ENCODE results near the gene SEC24B.
A peak's percentile ranks its signal among the peaks of the same experiment; 100 is the strongest.

SEC24B gene

DNA sequence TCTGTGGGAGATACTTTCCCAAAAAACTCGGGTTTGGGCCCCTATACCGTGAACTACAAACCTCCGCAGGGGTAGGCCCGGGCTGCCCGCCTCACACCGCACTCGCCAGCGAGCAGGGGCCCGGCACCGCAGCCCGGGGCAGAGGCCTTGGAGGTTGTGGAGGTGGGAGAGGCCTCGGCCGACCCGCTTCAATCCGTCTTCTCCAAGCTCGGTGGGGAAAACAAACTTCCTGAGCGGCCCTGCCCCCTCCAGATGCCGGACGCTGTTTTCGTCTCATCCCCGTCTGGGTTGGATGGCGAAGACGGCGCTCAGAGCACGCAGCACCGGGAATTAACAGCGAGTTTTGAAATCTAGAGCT, 126.0 kb downstream of the SEC24B start:
- TF ChIP-seq FOXP2 (optimal IDR thresholded peaks at IDR 0.05; ENCODE audit: borderline replicate concordance, extremely low read depth, extremely low read length, insufficient read depth) = no peak
- no peak for TF ChIP-seq SIN3A (IDR thresholded peaks at IDR 0.05; ENCODE audit: borderline replicate concordance, insufficient read depth, low read length)
- TF ChIP-seq, protein P1, sequence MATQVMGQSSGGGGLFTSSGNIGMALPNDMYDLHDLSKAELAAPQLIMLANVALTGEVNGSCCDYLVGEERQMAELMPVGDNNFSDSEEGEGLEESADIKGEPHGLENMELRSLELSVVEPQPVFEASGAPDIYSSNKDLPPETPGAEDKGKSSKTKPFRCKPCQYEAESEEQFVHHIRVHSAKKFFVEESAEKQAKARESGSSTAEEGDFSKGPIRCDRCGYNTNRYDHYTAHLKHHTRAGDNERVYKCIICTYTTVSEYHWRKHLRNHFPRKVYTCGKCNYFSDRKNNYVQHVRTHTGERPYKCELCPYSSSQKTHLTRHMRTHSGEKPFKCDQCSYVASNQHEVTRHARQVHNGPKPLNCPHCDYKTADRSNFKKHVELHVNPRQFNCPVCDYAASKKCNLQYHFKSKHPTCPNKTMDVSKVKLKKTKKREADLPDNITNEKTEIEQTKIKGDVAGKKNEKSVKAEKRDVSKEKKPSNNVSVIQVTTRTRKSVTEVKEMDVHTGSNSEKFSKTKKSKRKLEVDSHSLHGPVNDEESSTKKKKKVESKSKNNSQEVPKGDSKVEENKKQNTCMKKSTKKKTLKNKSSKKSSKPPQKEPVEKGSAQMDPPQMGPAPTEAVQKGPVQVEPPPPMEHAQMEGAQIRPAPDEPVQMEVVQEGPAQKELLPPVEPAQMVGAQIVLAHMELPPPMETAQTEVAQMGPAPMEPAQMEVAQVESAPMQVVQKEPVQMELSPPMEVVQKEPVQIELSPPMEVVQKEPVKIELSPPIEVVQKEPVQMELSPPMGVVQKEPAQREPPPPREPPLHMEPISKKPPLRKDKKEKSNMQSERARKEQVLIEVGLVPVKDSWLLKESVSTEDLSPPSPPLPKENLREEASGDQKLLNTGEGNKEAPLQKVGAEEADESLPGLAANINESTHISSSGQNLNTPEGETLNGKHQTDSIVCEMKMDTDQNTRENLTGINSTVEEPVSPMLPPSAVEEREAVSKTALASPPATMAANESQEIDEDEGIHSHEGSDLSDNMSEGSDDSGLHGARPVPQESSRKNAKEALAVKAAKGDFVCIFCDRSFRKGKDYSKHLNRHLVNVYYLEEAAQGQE (IDR thresholded peaks at IDR 0.05; ENCODE audit: insufficient read depth in 1 of 2, low read depth in 2 of 2, low read length in 2 of 2) = no peak
- no peak for TF ChIP-seq POLR2AphosphoS5 (IDR thresholded peaks at IDR 0.05; ENCODE audit: low read depth, low read length)
- TF ChIP-seq TAF1 (IDR thresholded peaks at IDR 0.05; ENCODE audit: borderline replicate concordance, insufficient read depth, low read length) = no peak

DNA sequence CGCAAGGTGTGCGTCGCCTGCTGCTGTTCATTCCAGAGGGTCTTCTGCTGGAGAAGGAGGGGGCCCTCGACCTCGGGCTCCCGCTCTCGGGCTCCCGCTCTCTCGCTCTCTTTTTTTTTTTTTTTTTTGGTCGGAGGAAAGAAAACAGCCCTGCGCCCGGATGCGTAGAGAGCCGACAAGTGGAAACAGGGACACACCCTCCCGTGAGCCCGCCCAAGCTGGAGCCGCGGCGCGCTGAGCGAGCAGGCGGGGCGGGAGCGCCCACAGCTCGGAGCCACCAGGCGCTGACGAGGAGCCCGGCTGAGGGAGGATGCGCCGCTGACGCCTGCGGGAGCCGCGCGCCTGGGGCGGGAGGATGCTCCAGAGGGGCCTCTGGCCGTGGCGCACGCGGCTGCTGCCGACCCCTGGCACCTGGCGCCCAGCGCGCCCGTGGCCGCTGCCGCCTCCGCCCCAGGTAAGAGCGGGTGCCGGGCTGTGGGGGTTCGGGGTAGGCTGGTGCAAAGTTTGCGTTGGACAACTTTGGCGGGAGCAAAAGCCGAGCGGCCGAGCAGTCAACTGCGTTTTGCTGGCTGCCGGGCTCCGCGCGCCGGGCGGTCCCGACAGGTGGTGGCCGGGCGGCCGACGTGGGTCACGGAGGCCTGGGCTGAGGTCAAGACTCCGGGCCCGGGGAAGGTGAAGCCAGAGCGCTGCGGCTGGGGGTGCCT, 126.5 kb downstream of the SEC24B start, which contains the start of gene MCUB:
MCUB (plus strand) TSS at position 264 of the 704 bp plus-strand sequence; CDS start at position 356, 92 bp downstream.
- TF ChIP-seq, protein P1 (IDR thresholded peaks at IDR 0.05; ENCODE audit: insufficient read depth in 1 of 2, low read depth in 2 of 2, low read length in 2 of 2) = no peak
- TF ChIP-seq POLR2AphosphoS5 (IDR thresholded peaks at IDR 0.05; ENCODE audit: low read depth, low read length) = no peak
- peak; percentile 17; the same call in 1 of the 2 replicates for TF ChIP-seq SIN3A (IDR thresholded peaks at IDR 0.05; ENCODE audit: borderline replicate concordance, insufficient read depth, low read length)
- peak; percentile 34 for TF ChIP-seq FOXP2 (optimal IDR thresholded peaks at IDR 0.05; ENCODE audit: borderline replicate concordance, extremely low read depth, extremely low read length, insufficient read depth)
- no peak for TF ChIP-seq TAF1 (IDR thresholded peaks at IDR 0.05; ENCODE audit: borderline replicate concordance, insufficient read depth, low read length)

DNA sequence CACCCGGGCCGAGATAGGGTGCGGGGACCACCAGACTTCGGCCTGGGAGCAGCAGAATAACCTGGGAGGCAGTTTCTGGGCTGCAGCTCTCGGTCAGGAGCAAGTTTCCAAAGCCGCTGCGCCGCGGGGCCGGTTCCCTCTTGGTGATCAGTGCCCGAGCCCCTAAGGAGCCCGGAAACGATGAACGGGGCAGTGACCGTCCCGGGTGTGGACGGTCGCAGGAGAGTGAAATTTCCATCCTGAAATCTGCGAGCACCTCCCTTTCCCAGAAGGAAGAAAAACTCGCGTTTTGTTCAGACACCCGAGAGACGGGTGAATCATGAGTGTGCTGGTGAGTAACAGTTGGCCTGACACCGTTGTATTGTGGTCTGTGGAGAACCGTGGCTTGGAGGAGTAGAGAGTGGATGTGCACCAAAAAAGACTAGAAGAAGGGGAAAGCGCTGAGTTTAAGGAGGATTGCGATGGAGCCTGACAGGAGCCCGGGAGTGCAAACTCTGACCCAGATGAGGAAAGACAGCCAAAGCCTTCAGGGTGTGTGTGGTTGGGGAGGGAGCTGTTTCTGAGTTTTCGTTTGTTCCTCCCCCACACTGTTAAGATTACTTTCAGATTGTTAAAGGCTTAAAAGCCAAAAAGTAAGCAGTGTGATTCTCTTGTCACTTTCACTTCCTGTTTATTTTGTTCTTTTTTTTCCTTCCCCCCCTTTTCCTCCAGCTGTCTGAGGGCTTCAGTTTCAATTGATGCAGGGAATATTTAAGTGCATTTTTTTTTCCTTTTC, 127.3 kb downstream of the SEC24B start:
- no peak for TF ChIP-seq TAF1 (IDR thresholded peaks at IDR 0.05; ENCODE audit: borderline replicate concordance, insufficient read depth, low read length)
- TF ChIP-seq, protein P1 (IDR thresholded peaks at IDR 0.05; ENCODE audit: insufficient read depth in 1 of 2, low read depth in 2 of 2, low read length in 2 of 2) = no peak
- no peak for TF ChIP-seq FOXP2 (optimal IDR thresholded peaks at IDR 0.05; ENCODE audit: borderline replicate concordance, extremely low read depth, extremely low read length, insufficient read depth)
- TF ChIP-seq SIN3A (IDR thresholded peaks at IDR 0.05; ENCODE audit: borderline replicate concordance, insufficient read depth, low read length) = no peak
- TF ChIP-seq POLR2AphosphoS5 (IDR thresholded peaks at IDR 0.05; ENCODE audit: low read depth, low read length) = no peak

DNA sequence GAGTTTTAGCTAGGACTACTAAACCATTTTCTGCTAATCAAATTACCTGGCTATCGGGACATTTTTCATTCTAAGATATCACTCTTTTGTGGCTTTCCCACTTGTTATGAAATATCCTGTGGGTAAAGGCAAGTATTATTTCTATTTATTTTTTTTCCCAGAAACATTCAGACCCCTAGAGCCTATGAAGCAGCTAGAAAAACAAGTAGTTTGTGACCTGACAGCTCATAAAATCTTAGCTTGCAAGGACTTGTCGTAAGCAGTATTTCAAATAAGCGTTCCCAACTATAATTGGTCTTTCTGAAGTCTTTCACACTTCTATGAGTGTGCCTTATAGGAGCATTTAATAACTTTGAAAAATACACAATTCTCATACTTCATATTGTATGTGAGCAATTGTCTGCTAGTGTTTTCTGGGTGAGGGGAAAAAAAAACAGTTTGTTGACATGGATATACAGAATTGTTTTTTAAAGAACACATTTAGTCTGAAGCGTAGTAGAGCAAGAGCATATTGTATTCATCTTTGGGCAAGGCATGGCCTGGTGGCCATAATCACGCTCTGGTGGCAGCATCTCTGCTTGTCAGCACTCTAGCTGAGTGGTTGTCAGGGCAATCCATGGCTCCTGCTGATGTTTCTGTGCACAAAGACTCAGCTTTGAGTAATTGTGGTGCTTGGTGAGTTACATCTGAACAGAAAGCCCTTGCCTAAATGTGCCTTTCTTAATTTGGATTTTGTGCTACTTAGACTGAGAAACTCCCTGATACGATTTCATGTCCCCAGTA, 129.0 kb downstream of the SEC24B start:
- TF ChIP-seq FOXP2 (optimal IDR thresholded peaks at IDR 0.05; ENCODE audit: borderline replicate concordance, extremely low read depth, extremely low read length, insufficient read depth) = no peak
- TF ChIP-seq TAF1 (IDR thresholded peaks at IDR 0.05; ENCODE audit: borderline replicate concordance, insufficient read depth, low read length) = no peak
- no peak for TF ChIP-seq SIN3A (IDR thresholded peaks at IDR 0.05; ENCODE audit: borderline replicate concordance, insufficient read depth, low read length)
- TF ChIP-seq POLR2AphosphoS5 (IDR thresholded peaks at IDR 0.05; ENCODE audit: low read depth, low read length) = no peak
- TF ChIP-seq, protein P1 (IDR thresholded peaks at IDR 0.05; ENCODE audit: insufficient read depth in 1 of 2, low read depth in 2 of 2, low read length in 2 of 2) = no peak

Data from PFSK-1 (cell line).